Heart left ventricle (tissue), 13 donors: ENCODE data around the gene ARL13B.

Experiments
- POLR2A ChIP-seq, 2 donors: fragments of 450-650 bp; IDR thresholded peaks; one replicate each; pipeline ENCODE4 v1.6.1; 2017; ENCODE audit warnings: antibody characterized with exemption in 2 of 2, mild to moderate bottlenecking in 2 of 2, moderate library complexity in 2 of 2
- TF ChIP-seq, protein P1 (sequence below), 12 donors: fragments of 200-600 bp; sonication (generic) in 4 of 12; IDR thresholded peaks; one replicate each; pipeline versions ENCODE4 v1.5.0 to v1.8.0; 2018 to 2022; ENCODE audit warnings: antibody characterized with exemption in 12 of 12, mild to moderate bottlenecking in 5 of 12
- donor health status: ischemic (EF 13 %, LVEDD 7.1; RV severe dilation, severe dysfunction).
- donor health status: DM: no; HTN: yes; CAD: no.
- donor health status: DM: no; HTN: no; CAD: no.
- donor health status: ischemic (EF 25% LVEDD 6.9; RV normal size, moderate dysfunction).
- donor health status: ischemic (EF 25% LVEDD 5.7; RV mildly dilated, moderate dysfunction).
- donor health status: ischemic (EF 35%, LVEDD 5.7; RV mildly dilated, moderate dysfunction).
- donor health status: nonischemic (EF 11% LVEDD 7.7; RV severe dilation, severe dysfunction).
- donor health status: DM: yes; HTN: yes; CAD: no.
- donor health status: PGD.
- donor health status: ischemic (EF 29% LVEDD 5.4; RV normal size, mild dysfunction).
- donor health status: nonischemic (EF 23%, LVEDD 6.1; RV moderate dilation, normal function).

DNA sequence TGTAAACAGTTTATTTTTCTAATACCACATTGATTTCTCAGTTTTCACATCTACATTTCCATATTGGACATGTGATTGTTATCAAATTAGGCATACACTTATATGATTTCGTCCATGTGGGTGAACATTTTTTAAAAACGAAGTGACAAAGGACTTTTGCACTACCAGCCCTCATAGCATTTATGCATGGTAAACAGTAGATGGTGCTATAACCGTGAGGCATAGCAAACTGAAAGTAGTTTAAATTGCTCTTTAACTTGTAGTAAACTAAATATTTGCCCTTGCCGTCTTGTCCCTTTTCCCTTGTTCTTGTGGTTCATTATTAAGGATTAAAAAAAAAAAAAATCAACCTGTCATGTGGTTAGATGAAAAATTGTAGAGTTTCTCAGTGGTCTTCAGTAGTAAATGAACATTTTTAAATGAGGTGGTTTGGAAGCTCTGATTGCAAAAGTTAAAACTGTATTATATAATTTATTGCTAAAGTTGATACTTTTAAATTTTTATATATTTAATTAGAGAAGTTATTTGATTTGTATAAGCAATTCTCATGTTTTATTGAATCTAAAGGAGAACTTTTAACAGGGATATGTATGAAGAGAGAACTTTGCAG lies 24.5 kb downstream of the ARL13B start:
- TF ChIP-seq, protein P1, sequence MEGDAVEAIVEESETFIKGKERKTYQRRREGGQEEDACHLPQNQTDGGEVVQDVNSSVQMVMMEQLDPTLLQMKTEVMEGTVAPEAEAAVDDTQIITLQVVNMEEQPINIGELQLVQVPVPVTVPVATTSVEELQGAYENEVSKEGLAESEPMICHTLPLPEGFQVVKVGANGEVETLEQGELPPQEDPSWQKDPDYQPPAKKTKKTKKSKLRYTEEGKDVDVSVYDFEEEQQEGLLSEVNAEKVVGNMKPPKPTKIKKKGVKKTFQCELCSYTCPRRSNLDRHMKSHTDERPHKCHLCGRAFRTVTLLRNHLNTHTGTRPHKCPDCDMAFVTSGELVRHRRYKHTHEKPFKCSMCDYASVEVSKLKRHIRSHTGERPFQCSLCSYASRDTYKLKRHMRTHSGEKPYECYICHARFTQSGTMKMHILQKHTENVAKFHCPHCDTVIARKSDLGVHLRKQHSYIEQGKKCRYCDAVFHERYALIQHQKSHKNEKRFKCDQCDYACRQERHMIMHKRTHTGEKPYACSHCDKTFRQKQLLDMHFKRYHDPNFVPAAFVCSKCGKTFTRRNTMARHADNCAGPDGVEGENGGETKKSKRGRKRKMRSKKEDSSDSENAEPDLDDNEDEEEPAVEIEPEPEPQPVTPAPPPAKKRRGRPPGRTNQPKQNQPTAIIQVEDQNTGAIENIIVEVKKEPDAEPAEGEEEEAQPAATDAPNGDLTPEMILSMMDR (IDR thresholded peaks at IDR 0.05), result peak; percentile 61 to 89 (median 79)
- no peak for TF ChIP-seq POLR2A (IDR thresholded peaks at IDR 0.05)
